ENCODE data around the gene UMOD.

- TF ChIP-seq CTCF (IDR thresholded peaks at IDR 0.05; ENCODE audit: low read depth, low read length, poor library complexity, severe bottlenecking) (peak; percentile 20), EZH2phosphoT487 (IDR thresholded peaks at IDR 0.05; ENCODE audit: borderline replicate concordance, low read length) (no peak)
These were observed 2.9 kb downstream of the UMOD start for GRCh38 chr16:20349615-20350014.

All from DOHH2 (cell line).